HL-60/S4 treated with retinoic acid at 250 ng/mL for 4 days and 3 days (cell line): ENCODE results near the gene CYB5B.
"Not testable (repeated sequence)": the region's sequence is repeated elsewhere in the genome, so short reads cannot be mapped to it uniquely, and the experiment has no call there.

Source experiments
- in situ Hi-C: fragments of 300-500 bp; cut with MboI; formaldehyde crosslinking; loops from 2 replicates; pipeline ENCODE4 v1.7.0; 2022; ENCODE audit warnings: low sequenced_read_pairs

The CYB5B gene

DNA sequence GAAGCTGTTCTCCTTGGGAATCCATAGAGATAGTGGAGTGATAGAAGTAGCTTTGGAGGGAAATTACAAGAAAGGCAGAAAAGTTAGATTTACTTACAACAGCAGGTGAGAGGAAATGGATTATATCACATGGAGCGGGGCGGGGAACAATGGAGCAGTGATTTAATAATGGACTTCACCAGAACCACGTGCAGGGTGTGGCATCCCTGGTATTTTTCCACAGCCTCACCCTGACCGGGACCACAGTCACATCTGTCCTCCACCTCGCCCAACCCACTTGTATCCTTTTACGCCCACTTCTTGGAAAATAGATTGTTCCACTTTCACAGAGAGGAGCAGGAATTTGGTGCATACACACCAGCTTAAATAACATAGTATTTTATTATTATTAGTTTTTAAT lies 15.9 kb upstream of the CYB5B start:
- in situ Hi-C loops: no loop called here

DNA sequence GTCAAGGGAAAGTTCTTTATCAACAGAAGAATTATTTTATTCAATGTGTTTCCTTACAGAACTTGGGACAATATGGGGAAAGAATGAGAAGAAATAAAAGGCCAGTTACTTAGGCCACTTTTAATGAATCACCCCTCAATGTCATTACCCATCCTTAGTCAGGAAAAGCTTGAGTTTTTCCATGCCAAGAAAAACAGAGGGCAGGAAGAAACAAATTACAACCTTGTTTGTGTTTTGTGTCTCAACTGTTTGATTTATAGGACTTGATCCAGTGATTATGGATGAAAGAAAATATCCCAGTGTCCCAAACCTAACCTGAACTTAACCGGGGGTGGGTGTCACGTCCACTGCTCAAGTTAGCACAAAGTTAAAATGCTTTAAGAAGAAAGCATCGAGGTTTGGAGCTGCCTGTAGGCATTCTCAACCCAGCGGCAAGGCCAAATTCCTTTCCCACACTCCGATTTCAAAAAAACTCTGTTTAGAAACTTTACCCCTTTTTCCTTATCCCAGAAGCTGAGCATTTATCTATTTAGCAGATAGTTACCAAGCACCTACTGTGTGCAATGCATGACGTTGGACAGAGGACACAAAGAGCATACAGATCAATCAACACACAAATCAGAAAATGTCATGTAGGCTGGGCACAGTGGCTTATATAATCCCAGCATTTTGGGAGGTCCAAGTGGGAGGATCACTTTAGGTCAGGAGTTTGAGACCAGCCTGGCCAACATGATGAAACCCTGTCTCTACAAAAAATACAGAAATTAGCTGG lies 14.0 kb upstream of the CYB5B start:
- in situ Hi-C loops: no loop called here

- in situ Hi-C loops: no loop called here
Observed at GRCh38 chr16:69411064-69411985, 13.1 kb upstream of the CYB5B start.

GRCh38 chr16:69412287-69412686 lies 12.1 kb upstream of the CYB5B start:
- in situ Hi-C loops: no loop called here

GRCh38 chr16:69413045-69413664 lies 11.3 kb upstream of the CYB5B start:
- in situ Hi-C loops: no loop called here

- in situ Hi-C loops: no loop called here
Observed at GRCh38 chr16:69417520-69418199, 6.8 kb upstream of the CYB5B start.

GRCh38 chr16:69419956-69420355 lies 4.5 kb upstream of the CYB5B start:
- in situ Hi-C loops: no loop called here

DNA sequence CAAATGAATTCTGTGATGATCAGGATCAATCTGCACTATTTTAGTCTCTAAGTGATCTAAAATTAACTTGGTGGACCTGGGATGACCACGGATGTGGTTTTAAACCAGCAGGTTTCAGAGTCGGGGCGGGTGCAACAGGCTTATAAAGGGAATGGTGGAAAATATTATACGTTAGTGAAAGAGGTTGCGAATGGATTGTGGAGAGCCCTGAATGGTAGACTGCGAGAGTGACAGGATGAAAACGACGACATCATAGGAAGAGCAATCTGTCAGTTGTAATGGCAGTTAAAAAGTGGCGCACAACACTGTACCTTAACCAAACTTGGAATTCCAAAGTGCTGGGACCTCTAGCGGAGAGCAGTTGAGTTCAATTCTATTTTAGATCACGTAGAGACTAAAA lies 1.2 kb upstream of the CYB5B start:
- in situ Hi-C loops: no loop called here

- in situ Hi-C loops: no loop called here
Observed at GRCh38 chr16:69424935-69425784, 741 bp downstream of the CYB5B start.

- in situ Hi-C loops: no loop called here
Observed at GRCh38 chr16:69428652-69429051, 4.2 kb downstream of the CYB5B start.

DNA sequence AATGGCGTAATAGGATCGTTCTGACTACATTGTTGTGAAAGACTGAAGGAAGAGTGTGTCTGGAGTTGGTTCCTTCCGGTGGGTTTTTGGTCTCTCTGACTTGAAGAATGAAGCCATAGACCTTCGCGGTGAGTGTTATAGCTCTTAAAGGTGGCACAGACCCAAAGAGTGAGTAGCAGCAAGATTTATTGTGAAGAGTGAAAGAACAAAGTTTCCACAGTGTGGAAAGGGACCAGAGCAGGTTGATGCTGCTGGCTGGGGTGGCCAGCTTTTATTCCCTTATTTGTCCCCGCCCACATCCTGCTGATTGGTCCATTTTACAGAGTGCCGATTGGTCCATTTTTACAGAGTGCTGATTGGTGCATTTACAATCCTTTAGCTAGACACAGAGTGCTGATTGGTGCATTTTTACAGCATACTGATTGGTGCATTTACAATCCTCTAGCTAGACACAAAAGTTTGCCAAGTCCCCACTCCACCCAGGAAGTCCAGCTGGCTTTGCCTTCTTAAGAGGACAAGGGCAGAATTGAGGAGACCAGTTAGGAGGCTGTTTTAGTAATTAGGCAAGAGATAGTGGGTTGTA lies 4.7 kb downstream of the CYB5B start:
- in situ Hi-C loops: not testable (repeated sequence)

- in situ Hi-C loops: no loop called here
Observed at GRCh38 chr16:69431948-69432468, 7.6 kb downstream of the CYB5B start.

GRCh38 chr16:69434066-69434465 lies 9.6 kb downstream of the CYB5B start:
- in situ Hi-C loops: no loop called here

- in situ Hi-C loops: no loop called here
Observed at GRCh38 chr16:69435977-69436820, 11.8 kb downstream of the CYB5B start.

- in situ Hi-C loops: no loop called here
Observed at GRCh38 chr16:69436896-69437295, 12.5 kb downstream of the CYB5B start.

GRCh38 chr16:69438465-69438864 lies 14.0 kb downstream of the CYB5B start:
- in situ Hi-C loops: no loop called here

- in situ Hi-C loops: no loop called here
Observed at GRCh38 chr16:69440250-69440649, 15.8 kb downstream of the CYB5B start.

DNA sequence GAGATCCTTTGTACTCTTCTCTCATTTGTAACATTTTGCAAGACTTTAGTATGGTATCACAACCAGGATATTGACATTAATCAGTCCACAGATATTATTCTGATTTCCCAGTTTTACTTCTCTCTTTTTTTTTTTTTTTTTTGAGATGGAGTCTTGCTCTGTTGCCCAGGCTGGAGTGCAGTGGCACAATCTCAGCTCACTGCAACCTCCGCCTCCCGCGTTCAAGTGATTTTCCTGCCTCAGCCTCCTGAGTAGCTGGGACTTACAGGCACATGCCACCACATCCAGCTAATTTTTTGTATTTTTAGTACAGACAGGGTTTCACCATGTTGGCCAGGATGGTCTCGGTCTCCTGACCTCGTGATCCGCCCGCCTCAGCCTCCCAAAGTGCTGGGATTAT lies 16.6 kb downstream of the CYB5B start:
- in situ Hi-C loops: not testable (repeated sequence)
